ENCODE measurements around the gene GNG12. TPM values are rescaled to one million over a fixed set of nuclear protein-coding genes. Genes with fewer than 3 reads are reported as not detected.
A peak's percentile ranks its signal among the peaks of the same experiment; 100 is the strongest.
"Not testable (repeated sequence)": the region's sequence is repeated elsewhere in the genome, so short reads cannot be mapped to it uniquely, and the experiment has no call there.

Gene GNG12
- total and polyA plus RNA-seq, 2 experiments from 2014 or later: 25.4 to 33.9 TPM

GRCh38 chr1:67735206-67735605, 98.1 kb downstream of the GNG12 start:
- peaks cover 30% of the 10 kb centered on the region for H3K4me1 ChIP-seq (ENCODE audit: low read depth)
- H3K27ac ChIP-seq: no peak overlapping the region

GRCh38 chr1:67734323-67734690, 99.0 kb downstream of the GNG12 start:
- Histone ChIP-seq H3K36me3 (no peaks in the 10 kb centered on the region), H3K27me3 (no peaks in the 10 kb centered on the region), H3K4me3 (no peak overlapping the region), H3K4me1 (ENCODE audit: low read depth) (peaks cover 21% of the 10 kb centered on the region), H3K9me3 (ENCODE audit: low read depth) (no peaks in the 10 kb centered on the region), H3K27ac (no peak overlapping the region)
- no peak for DNase-seq (ENCODE audit: low read depth in 1 of 2, low spot score in 1 of 2)
- no peak for TF ChIP-seq CTCF (IDR thresholded peaks at IDR 0.05; ENCODE audit: low read depth, low read length)

More at GRCh38 chr1:67735206-67735605, 98.1 kb downstream of the GNG12 start:
- Histone ChIP-seq H3K36me3 (no peaks in the 10 kb centered on the region), H3K4me3 (no peak overlapping the region), H3K27me3 (no peaks in the 10 kb centered on the region), H3K9me3 (ENCODE audit: low read depth) (no peaks in the 10 kb centered on the region)
- no peak for TF ChIP-seq CTCF (IDR thresholded peaks at IDR 0.05; ENCODE audit: low read depth, low read length)
- DNase-seq (ENCODE audit: low read depth in 1 of 2, low spot score in 1 of 2): peak in 1 of 2 donors; percentile 19

- no peak for TF ChIP-seq CTCF (IDR thresholded peaks at IDR 0.05; ENCODE audit: low read depth, low read length)
- Histone ChIP-seq H3K4me1 (ENCODE audit: low read depth) (peaks cover 16% of the 10 kb centered on the region), H3K4me3 (no peak overlapping the region), H3K9me3 (ENCODE audit: low read depth) (no peaks in the 10 kb centered on the region), H3K27me3 (no peaks in the 10 kb centered on the region), H3K36me3 (no peaks in the 10 kb centered on the region), H3K27ac (no peak overlapping the region)
- no peak for DNase-seq (ENCODE audit: low read depth in 1 of 2, low spot score in 1 of 2)
These were observed 99.5 kb downstream of the GNG12 start for GRCh38 chr1:67733681-67734322.

- DNase-seq (ENCODE audit: low read depth in 1 of 2, low spot score in 1 of 2): peak in 1 of 2 donors; percentile 81
- Histone ChIP-seq H3K27ac (no peak overlapping the region), H3K4me1 (ENCODE audit: low read depth) (peaks cover 8% of the 10 kb centered on the region), H3K4me3 (no peak overlapping the region), H3K36me3 (no peaks in the 10 kb centered on the region), H3K9me3 (ENCODE audit: low read depth) (no peaks in the 10 kb centered on the region), H3K27me3 (no peaks in the 10 kb centered on the region)
- TF ChIP-seq CTCF (IDR thresholded peaks at IDR 0.05; ENCODE audit: low read depth, low read length): no peak
These were observed 100.5 kb downstream of the GNG12 start for GRCh38 chr1:67732750-67733151.

- Histone ChIP-seq H3K9me3 (ENCODE audit: low read depth) (no peaks in the 10 kb centered on the region), H3K36me3 (no peaks in the 10 kb centered on the region), H3K4me1 (ENCODE audit: low read depth) (peaks cover 8% of the 10 kb centered on the region), H3K4me3 (no peak overlapping the region), H3K27me3 (no peaks in the 10 kb centered on the region), H3K27ac (no peak overlapping the region)
- TF ChIP-seq CTCF (IDR thresholded peaks at IDR 0.05; ENCODE audit: low read depth, low read length): no peak
- DNase-seq (ENCODE audit: low read depth in 1 of 2, low spot score in 1 of 2): no peak
These were observed 101.9 kb downstream of the GNG12 start for GRCh38 chr1:67731322-67731721.

- not testable (repeated sequence) for H3K4me3 ChIP-seq; DNase-seq (ENCODE audit: low read depth in 1 of 2, low spot score in 1 of 2); H3K36me3 ChIP-seq; H3K27me3 ChIP-seq; H3K27ac ChIP-seq; H3K4me1 ChIP-seq (ENCODE audit: low read depth); H3K9me3 ChIP-seq (ENCODE audit: low read depth)
These were observed 103.0 kb downstream of the GNG12 start for GRCh38 chr1:67730312-67730711.

Data from cardiac muscle cell (in vitro differentiated cells and primary cell).